MM.1S (cell line): ENCODE measurements around the gene MOCS1.

Source experiments
- CTCF ChIP-seq: fragments of 300-600 bp; sonication (generic); IDR thresholded peaks from 2 replicates; pipeline ENCODE4 v1.5.1; 2016; ENCODE audit warnings: antibody characterized with exemption, low read length, mixed read lengths
- EZH2 ChIP-seq: fragments of 300-600 bp; sonication (generic); optimal IDR thresholded peaks from 2 replicates; pipeline ENCODE3; 2017; ENCODE audit warnings: low read depth, mild to moderate bottlenecking, antibody characterized with exemption, low read length, mixed read lengths
- EZH2phosphoT487 ChIP-seq: fragments of 300-600 bp; sonication (generic); IDR thresholded peaks from 2 replicates; pipeline ENCODE4 v1.6.1; 2018; ENCODE audit warnings: antibody characterized with exemption, low read length

DNA sequence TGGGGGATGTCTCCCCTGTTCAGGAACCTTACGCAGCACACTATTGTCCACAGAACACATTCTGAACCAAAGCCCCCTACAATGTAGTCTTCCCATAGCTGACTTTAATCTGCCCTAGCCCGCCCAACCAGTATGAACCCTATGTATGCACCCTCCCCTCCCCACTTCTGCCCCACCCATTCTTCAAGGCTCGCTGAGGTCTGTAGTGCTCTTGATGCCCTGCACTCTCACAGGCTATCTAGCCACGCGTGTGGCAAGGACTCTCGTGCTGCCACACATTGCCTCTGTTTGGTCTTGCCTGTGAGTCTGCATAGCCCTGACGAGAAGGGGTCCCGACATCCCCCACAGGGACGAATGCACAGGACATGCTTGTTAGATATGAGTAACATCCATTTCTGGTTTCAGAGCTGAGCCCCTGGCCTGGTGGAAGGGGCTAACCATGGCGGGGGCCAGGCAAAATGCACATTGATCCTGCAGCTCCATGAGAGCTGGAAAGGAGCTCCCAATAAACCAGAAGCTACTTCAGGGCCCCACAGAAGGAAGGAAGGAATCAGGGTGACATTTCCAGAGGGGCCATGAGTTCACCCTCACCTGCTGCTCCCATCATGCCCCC, 22.6 kb downstream of the MOCS1 start:
- TF ChIP-seq EZH2phosphoT487 (no peak), EZH2 (no peak), CTCF (no peak)
